Kidney (tissue), 14 donors: ENCODE results near the gene MRPL4. TPM values are rescaled to one million over a fixed set of nuclear protein-coding genes. Genes with fewer than 3 reads are reported as not detected.
"Not testable (repeated sequence)": the region's sequence is repeated elsewhere in the genome, so short reads cannot be mapped to it uniquely, and the experiment has no call there.

ENCODE experiments used
- DNase-seq, 5 donors: peaks; one replicate each; pipeline ENCODE4 v3.0.0-alpha.2; 2013 to 2020
- FAIRE-seq: peaks from 2 replicates; lab custom pipeline; 2012; peaks lifted over from hg19 to GRCh38; lab: Jason Lieb, UNC
- H3K27ac ChIP-seq, 2 donors: one replicate each; pipeline ENCODE4 v1.7.0; 2013; ENCODE audit warnings: low read depth in 2 of 2, low read length in 2 of 2, inconsistent platforms in 1 of 2
- H3K27me3 ChIP-seq: one replicate; pipeline ENCODE4 v1.7.1; 2013; ENCODE audit warnings: low read length, inconsistent platforms; ENCODE audit not compliant: control insufficient read depth, insufficient read depth
- H3K36me3 ChIP-seq, 3 donors: one replicate each; pipeline versions ENCODE4 v1.7.0 to v1.7.1; 2013; ENCODE audit warnings: low read length in 3 of 3, control low read depth in 1 of 3, inconsistent platforms in 1 of 3; ENCODE audit not compliant: insufficient read depth in 3 of 3, control insufficient read depth in 2 of 3
- H3K4me1 ChIP-seq, 3 donors: one replicate each; pipeline versions ENCODE4 v1.7.0 to v1.7.1; 2013; ENCODE audit warnings: low read length in 3 of 3, inconsistent platforms in 1 of 3, low read depth in 1 of 3; ENCODE audit not compliant: control insufficient read depth in 2 of 3, insufficient read depth in 2 of 3
- H3K4me3 ChIP-seq, 3 donors: one replicate each; pipeline versions ENCODE4 v1.7.0 to v1.8.1; 2013; ENCODE audit warnings: low read length in 3 of 3, control low read depth in 1 of 3, inconsistent platforms in 1 of 3
- H3K9ac ChIP-seq, 3 donors: one replicate each; pipeline versions ENCODE4 v1.7.0 to v1.7.1; 2013; ENCODE audit warnings: low read length in 3 of 3, control low read depth in 1 of 3, inconsistent platforms in 1 of 3
- H3K9me3 ChIP-seq, 3 donors: one replicate each; pipeline versions ENCODE4 v1.7.0 to v1.7.1; 2013; ENCODE audit warnings: low read length in 3 of 3, control low read depth in 1 of 3, inconsistent platforms in 1 of 3; ENCODE audit not compliant: control insufficient read depth in 2 of 3, insufficient read depth in 1 of 3
- CTCF ChIP-seq: IDR thresholded peaks from 3 replicates; pipeline ENCODE4 v1.5.1; 2012; ENCODE audit warnings: mild to moderate bottlenecking, moderate library complexity, borderline replicate concordance; ENCODE audit not compliant: insufficient read depth; ENCODE audit errors: extremely low read depth
- intact Hi-C: fragments of 100-400 bp; cut with DNase I; formaldehyde crosslinking; loops from one replicate; pipeline ENCODE4 v1.11.1; 2022
- polyA plus RNA-seq: library from polyadenylated mRNA; stranded (reverse); fragments of 350-450 nt; fragmentation: Illumina TruSeq; extraction: RNeasy Lipid Tissue Mini Kit (QIAGEN cat#74804); gene quantifications from one replicate; pipeline ENCODE4 v1.2.3, GENCODE V29; 2014; ENCODE audit warnings: low read depth, low replicate concordance; ENCODE audit not compliant: insufficient read depth
- total RNA-seq: library from RNA; stranded (reverse); fragmentation: NEBNext Ultra II Directional; extraction: Animal tissue kit (Norgen Biotek cat#: 25700); gene quantifications from one replicate; pipeline ENCODE4 v1.2.1, GENCODE V29; 2021
- donor health status: control.
- donor health status: control.
- donor health status: control.
- donor health status: control.
- donor health status: control.
- donor health status: DM: yes; HTN: yes; CAD: no.
- donor health status: Normal renal cell carcinoma (clear cell type).

Gene MRPL4
- total and polyA plus RNA-seq, 2 donors from 2014 or later, result 44.8 to 102 TPM

GRCh38 chr19:10233946-10234345 is 18.1 kb upstream of the MRPL4 start:
- no peak for DNase-seq
- no peak for TF ChIP-seq CTCF
- Histone ChIP-seq H3K9me3 (no peaks in the 10 kb centered on the region), H3K27me3 (no peaks in the 10 kb centered on the region), H3K4me1 (no peaks in the 10 kb centered on the region), H3K36me3 (no peaks in the 10 kb centered on the region), H3K4me3 (no peak overlapping the region), H3K9ac (no peak overlapping the region), H3K27ac (no peak overlapping the region)
- intact Hi-C loops, result no loop called here
- no peak for FAIRE-seq

- H3K9me3 ChIP-seq, result no peaks in the 10 kb centered on the region
- intact Hi-C loops, result no loop called here
- no peaks in the 10 kb centered on the region for H3K27me3 ChIP-seq
- no peak for TF ChIP-seq CTCF
- no peak overlapping the region for H3K9ac ChIP-seq
- H3K27ac ChIP-seq, result no peak overlapping the region
- H3K4me1 ChIP-seq, result no peaks in the 10 kb centered on the region
- no peak overlapping the region for H3K4me3 ChIP-seq
- no peak for FAIRE-seq
- DNase-seq, result no peak
- no peaks in the 10 kb centered on the region for H3K36me3 ChIP-seq
Observed at GRCh38 chr19:10235003-10235402, 17.0 kb upstream of the MRPL4 start.

- H3K9me3 ChIP-seq, H3K27me3 ChIP-seq, FAIRE-seq, H3K4me3 ChIP-seq, intact Hi-C loops, H3K4me1 ChIP-seq, H3K9ac ChIP-seq, DNase-seq, H3K36me3 ChIP-seq: not testable (repeated sequence)
- H3K27ac ChIP-seq, result peak overlapping the region; percentile 76 to 89
Observed at GRCh38 chr19:10235409-10235808, 16.6 kb upstream of the MRPL4 start.

GRCh38 chr19:10237702-10238101 is 14.3 kb upstream of the MRPL4 start:
- intact Hi-C loops, result no loop called here
- Histone ChIP-seq H3K36me3 (no peaks in the 10 kb centered on the region), H3K9ac (no peak overlapping the region), H3K4me3 (no peak overlapping the region), H3K27me3 (no peaks in the 10 kb centered on the region), H3K27ac (peak overlapping the region in 1 of 2 donors; percentile 11), H3K9me3 (no peaks in the 10 kb centered on the region), H3K4me1 (no peaks in the 10 kb centered on the region)
- DNase-seq (no peak), FAIRE-seq (no peak)
- TF ChIP-seq CTCF, result no peak
